HepG2 (cell line): Measurements from ENCODE around the gene RALY.

Source experiments
- CHD2 ChIP-seq: IDR thresholded peaks from 2 replicates; pipeline ENCODE4 v1.6.1; 2011; ENCODE audit warnings: low read depth, low read length, improper control_type of control experiment
- CTCF ChIP-seq: sonication (generic); formaldehyde crosslinking; IDR thresholded peaks from 2 replicates; pipeline ENCODE4 v1.5.0; 2020; ENCODE audit warnings: mild to moderate bottlenecking, missing genetic modification reagents, moderate library complexity
- MAZ ChIP-seq, 2 experiments: sonication (generic) in 1 of 2; formaldehyde crosslinking in 1 of 2; IDR thresholded peaks; 2 replicates each; pipeline versions ENCODE4 v1.5.0 to v1.6.1; 2012 to 2020; ENCODE audit warnings: low read depth in 2 of 2, mild to moderate bottlenecking in 2 of 2, borderline replicate concordance in 1 of 2, improper control_type of control experiment in 1 of 2, low read length in 1 of 2, missing genetic modification reagents in 1 of 2, moderate library complexity in 1 of 2
- MYNN ChIP-seq: sonication (generic); formaldehyde crosslinking; IDR thresholded peaks from 2 replicates; pipeline ENCODE4 v1.4.0; 2020; ENCODE audit warnings: mild to moderate bottlenecking, low read depth, missing genetic modification reagents
- MZF1 ChIP-seq: sonication (generic); formaldehyde crosslinking; IDR thresholded peaks from 2 replicates; pipeline ENCODE4 v1.8.1; 2023; ENCODE audit warnings: mild to moderate bottlenecking, missing genetic modification reagents, borderline replicate concordance
- POLR2A ChIP-seq, 2 experiments: IDR thresholded peaks; 2 replicates each; pipeline ENCODE4 v1.6.1; 2011; ENCODE audit warnings: low read depth in 2 of 2, low read length in 2 of 2, mild to moderate bottlenecking in 1 of 2, moderate library complexity in 1 of 2; ENCODE audit not compliant: insufficient read depth in 1 of 2
- SP2 ChIP-seq: sonication (generic); formaldehyde crosslinking; IDR thresholded peaks from 2 replicates; pipeline ENCODE4 v1.5.1; 2020; ENCODE audit warnings: mild to moderate bottlenecking, missing genetic modification reagents
- TARDBP ChIP-seq: sonication (generic); formaldehyde crosslinking; IDR thresholded peaks from 2 replicates; pipeline ENCODE4 v1.8.0; 2022; ENCODE audit warnings: mild to moderate bottlenecking, missing genetic modification reagents
- ZBTB25 ChIP-seq: IDR thresholded peaks from 2 replicates; pipeline ENCODE4 v1.6.1; 2018; ENCODE audit warnings: missing genetic modification reagents
- ZBTB44 ChIP-seq: sonication (generic); formaldehyde crosslinking; IDR thresholded peaks from 2 replicates; pipeline ENCODE4 v1.4.0; 2020; ENCODE audit warnings: missing genetic modification reagents
- ZFYVE20 ChIP-seq: sonication (generic); formaldehyde crosslinking; IDR thresholded peaks from 2 replicates; pipeline ENCODE4 v1.8.0; 2023; ENCODE audit warnings: low read depth, mild to moderate bottlenecking, moderate library complexity, missing genetic modification reagents, borderline replicate concordance
- ZKSCAN8 ChIP-seq: IDR thresholded peaks from 2 replicates; pipeline ENCODE4 v1.6.1; 2016; ENCODE audit warnings: borderline replicate concordance, missing genetic modification reagents, missing compliant biosample characterization

GRCh38 chr20:34083137-34083536, 89.4 kb downstream of the RALY start:
- TF ChIP-seq POLR2A (IDR thresholded peaks at IDR 0.05; ENCODE audit: insufficient read depth in 1 of 2, low read depth in 2 of 2, low read length in 2 of 2), result no peak
- TF ChIP-seq SP2, result no peak
- TF ChIP-seq MYNN (CRISPR knock-in tag), result no peak
- no peak for TF ChIP-seq TARDBP (CRISPR knock-in tag)
- TF ChIP-seq ZBTB25 (CRISPR knock-in tag), result no peak
- no peak for TF ChIP-seq MAZ (IDR thresholded peaks at IDR 0.05; ENCODE audit: borderline replicate concordance, low read depth, low read length)
- no peak for TF ChIP-seq MAZ (CRISPR knock-in tag; IDR thresholded peaks at IDR 0.05; ENCODE audit: low read depth)
- TF ChIP-seq ZKSCAN8 (CRISPR knock-in tag), result no peak
- no peak for TF ChIP-seq MZF1
- no peak for TF ChIP-seq ZFYVE20
- no peak for TF ChIP-seq CHD2
- TF ChIP-seq ZBTB44, result no peak
- TF ChIP-seq CTCF (CRISPR knock-in tag), result peak; percentile 24
